Hepatic stellate cell (primary cell): ENCODE measurements around the gene NBDY.
"Not testable (repeated sequence)": the region's sequence is repeated elsewhere in the genome, so short reads cannot be mapped to it uniquely, and the experiment has no call there.

Source experiments
- DNase-seq: peaks from one replicate; pipeline ENCODE4 v3.0.0; 2011; ENCODE audit warnings: low spot score

Gene NBDY

DNA sequence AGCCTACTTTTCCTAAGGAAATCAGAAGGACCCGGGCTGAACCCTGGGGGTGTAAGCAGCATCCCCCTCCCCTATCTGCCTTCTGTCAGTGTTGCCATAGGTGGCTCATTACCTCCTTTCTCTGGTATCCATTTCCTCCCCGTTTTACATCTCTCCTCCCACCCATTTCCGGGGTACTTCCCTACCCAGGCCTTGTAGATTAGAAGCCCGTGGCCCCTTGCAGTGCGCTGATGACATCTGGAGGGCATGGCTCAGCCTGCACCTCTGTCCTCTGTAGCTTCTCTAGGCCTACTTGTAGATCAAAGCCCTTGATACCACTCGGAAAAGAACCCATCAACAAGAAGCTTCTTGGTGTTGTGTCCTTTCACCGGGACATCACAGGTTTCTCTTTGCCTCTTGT lies 71.8 kb downstream of the NBDY start:
- DNase-seq, result no peak

DNA sequence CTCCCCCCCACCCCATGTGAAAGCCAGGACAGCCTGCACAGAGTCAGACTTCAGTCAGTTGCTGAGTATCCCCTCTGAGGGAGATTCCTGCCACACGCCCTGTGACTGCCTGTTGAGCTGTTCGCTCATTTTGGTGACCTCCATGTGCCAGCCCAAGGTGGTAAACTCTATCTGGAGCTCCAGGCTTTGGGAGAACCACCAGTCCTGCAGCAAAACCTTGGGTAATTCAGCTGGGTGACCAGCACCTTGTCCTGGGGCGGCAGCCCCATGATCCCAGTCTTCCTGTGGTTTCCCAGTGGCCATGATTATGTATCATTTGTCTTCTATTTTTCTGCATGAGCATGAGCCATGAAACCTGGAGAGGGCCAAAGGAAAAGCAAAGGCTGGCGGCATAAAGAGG lies 73.4 kb downstream of the NBDY start:
- peak; percentile 11 for DNase-seq

GRCh38 chrX:56802921-56803849 lies 74.1 kb downstream of the NBDY start:
- peak; percentile 62 for DNase-seq

DNA sequence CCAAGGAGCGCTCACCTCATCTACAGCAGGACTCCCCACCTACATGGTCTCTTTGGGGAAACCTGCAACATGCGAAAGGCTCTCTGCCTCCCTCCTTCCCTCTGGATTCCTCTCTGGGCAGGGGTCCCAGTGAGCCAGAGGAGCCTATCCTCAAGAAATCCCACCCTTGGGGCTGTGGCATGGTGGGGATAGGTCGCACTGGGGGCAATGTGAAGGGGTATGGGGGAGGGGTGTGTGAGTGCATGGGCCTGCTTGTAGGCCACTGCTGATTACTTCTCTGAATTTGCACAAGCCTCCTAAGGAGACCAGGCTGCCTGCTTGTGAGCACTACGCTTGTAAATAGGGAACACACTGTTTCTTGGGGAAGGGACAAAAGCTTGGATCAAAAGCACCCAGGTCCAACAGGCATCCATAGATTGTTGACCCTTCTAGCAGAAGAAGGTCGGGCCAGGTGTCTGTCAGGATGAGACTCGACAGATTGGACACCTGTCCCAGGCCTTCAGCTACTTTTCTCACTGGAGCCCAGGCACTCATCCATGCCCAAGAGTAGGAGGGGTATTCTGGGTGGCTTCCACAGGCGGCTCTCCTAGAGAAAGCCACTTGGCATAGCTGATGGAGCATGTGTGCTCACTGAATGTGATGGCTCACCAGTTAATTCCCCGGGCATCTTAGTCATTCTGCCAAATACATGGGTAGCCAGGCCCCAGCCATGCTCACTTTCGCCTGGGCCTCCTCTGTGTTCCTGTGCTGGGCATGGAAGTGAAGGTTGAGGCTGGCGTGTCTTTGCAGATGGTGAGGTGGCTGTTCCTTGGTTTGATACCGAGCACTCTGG lies 75.0 kb downstream of the NBDY start:
- peak; percentile 1 for DNase-seq

- no peak for DNase-seq
These were observed 75.8 kb downstream of the NBDY start for GRCh38 chrX:56804867-56805266.

GRCh38 chrX:56805399-56805798 lies 76.4 kb downstream of the NBDY start:
- no peak for DNase-seq

DNA sequence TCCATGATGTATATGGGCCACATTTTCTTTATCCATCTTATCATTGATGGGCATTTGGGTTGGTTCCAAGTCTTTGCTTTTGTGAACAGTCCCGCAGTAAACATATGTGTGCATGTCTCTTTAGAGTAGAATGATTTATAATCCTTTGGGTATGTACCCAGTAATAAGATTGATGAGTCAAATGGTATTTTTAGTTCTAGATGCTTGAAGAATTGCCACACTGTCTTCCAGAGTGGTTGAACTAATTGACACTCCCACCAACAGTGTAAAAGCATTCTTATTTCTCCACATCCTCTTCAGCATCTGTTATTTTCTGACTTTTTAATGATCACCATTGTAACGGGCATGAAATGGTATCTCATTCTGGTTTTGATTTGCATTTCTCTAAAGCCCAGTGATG lies 77.1 kb downstream of the NBDY start:
- DNase-seq, result not testable (repeated sequence)

DNA sequence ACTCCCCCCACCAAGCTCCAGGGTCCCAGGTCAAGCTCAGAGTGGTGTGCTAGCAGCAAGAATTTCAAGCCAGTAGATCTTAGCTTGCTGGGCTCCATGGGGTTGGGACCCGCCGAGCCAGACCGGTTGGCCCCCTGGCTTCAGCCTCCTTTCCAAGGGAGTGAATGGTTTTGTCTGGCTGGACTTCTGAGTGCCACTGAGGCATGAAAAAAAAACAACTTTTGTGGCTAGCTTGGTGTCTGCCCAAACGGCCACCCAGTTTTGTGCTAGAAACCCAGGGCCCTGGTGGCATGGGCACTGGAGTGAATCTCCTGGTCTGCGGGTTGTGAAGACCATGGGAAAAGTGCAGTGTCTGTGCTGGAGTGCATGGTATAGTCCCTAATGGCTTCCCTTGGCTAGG lies 82.6 kb downstream of the NBDY start:
- DNase-seq, result no peak

DNA sequence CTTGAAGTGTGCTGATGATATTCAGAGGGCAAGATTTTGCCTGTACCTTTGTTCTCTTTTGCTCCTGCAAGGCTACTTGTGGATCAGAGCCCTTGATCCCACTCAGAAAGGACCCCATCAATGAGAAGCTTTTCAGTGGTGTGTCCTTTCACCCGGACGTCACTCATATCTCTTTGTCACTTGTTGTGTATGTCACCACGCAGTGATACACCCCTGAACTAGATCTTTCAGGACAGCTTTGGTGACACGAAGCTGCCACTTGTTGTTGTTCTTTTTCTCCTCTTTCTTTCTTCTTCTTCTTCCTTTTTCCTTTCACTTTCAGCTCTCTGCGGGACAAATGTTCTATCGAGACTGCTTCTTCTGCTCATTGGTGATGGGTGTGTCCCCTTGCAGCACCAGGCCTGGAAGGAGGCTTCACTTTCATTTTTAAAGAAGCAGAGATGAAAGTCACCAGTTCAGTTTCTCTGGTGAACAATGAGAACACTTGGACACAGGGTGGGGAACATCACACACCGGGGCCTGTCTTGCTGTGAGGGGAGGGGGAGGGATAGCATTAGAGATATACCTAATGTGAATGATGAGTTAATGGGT lies 83.6 kb downstream of the NBDY start:
- DNase-seq, result no peak

GRCh38 chrX:56813318-56813837 lies 84.3 kb downstream of the NBDY start:
- no peak for DNase-seq

DNA sequence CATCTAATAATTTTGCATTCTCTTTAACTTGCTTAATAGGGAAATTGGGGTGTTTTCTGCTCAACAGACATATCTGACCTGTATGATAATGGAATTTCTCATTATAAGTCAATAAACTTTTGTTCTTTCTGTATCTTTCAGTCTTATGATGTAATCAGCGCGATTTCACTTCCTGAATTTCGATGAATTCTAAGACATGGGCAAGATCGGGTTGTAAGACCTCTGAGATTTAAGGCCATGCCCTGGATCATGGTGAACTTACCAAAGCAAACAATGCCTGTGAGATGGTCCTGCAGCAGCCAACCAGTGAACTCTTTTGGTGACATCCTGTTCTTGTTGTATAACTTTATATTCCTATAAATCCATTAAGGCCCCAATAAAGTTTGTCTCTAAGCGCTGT lies 88.1 kb downstream of the NBDY start:
- DNase-seq, result no peak

- no peak for DNase-seq
These were observed 97.0 kb downstream of the NBDY start for GRCh38 chrX:56826020-56826419.

GRCh38 chrX:56833626-56834025 lies 104.6 kb downstream of the NBDY start:
- DNase-seq, result no peak

- DNase-seq, result no peak
These were observed 124.4 kb downstream of the NBDY start for GRCh38 chrX:56853436-56853835.

GRCh38 chrX:56857042-56857441 lies 128.0 kb downstream of the NBDY start:
- no peak for DNase-seq

DNA sequence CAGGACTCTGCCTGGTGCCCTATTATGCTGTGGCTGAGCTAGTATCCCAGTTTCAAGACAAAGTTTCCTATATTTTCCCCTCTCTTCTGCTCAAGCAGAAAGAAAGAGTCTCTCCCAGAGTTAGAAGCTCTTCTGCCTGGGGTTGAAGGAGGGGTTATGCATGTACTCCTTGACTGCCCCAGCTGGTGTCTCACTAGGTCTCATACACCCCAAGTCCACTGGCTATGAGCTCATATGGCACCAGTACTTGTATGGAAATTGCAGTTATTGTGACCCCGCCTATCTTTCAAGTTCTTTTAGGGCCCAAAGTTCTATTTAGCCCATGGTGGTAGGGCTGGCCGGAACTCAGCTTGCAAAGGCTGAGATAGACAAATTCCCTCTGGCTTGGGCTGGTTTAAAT lies 131.8 kb downstream of the NBDY start:
- no peak for DNase-seq
